Erythroblast (primary cell): Measurements from ENCODE around the gene LRRC49.

ENCODE experiments used
- GATA1 ChIP-seq: IDR thresholded peaks from 2 replicates; pipeline ENCODE4 v1.6.1; 2011; ENCODE audit warnings: low read depth, mild to moderate bottlenecking, control low read depth, low read length, moderate library complexity
- POLR2A ChIP-seq: IDR thresholded peaks from 2 replicates; pipeline ENCODE4 v1.6.1; 2011; ENCODE audit warnings: mild to moderate bottlenecking, low read length

- TF ChIP-seq POLR2A (no peak), GATA1 (no peak)
These were observed 23.9 kb downstream of the LRRC49 start for GRCh38 chr15:70916531-70916930.
